ENCODE measurements around the gene TCERG1L.

- TF ChIP-seq, protein P1, sequence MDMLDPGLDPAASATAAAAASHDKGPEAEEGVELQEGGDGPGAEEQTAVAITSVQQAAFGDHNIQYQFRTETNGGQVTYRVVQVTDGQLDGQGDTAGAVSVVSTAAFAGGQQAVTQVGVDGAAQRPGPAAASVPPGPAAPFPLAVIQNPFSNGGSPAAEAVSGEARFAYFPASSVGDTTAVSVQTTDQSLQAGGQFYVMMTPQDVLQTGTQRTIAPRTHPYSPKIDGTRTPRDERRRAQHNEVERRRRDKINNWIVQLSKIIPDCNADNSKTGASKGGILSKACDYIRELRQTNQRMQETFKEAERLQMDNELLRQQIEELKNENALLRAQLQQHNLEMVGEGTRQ (CRISPR knock-in tag; IDR thresholded peaks at IDR 0.05), result no peak
- no peak for TF ChIP-seq ZBTB21 (CRISPR knock-in tag; IDR thresholded peaks at IDR 0.05; ENCODE audit: borderline replicate concordance)
Observed at GRCh38 chr10:131258256-131258655, 53.3 kb downstream of the TCERG1L start.

All from WTC11 (cell line).